Measurements from ENCODE around the gene PITX1. TPM values are rescaled to one million over a fixed set of nuclear protein-coding genes. Genes with fewer than 3 reads are reported as not detected.

The PITX1 gene
- total and polyA plus RNA-seq, 2 of the 13 experiments (the other 11 are each of a cell fraction or from before 2014, with no cell fraction given): 11.7 to 20.2 TPM

- TF ChIP-seq PITX1 (CRISPR knock-in tag; IDR thresholded peaks at IDR 0.05) (no peak), GLMP (CRISPR knock-in tag; IDR thresholded peaks at IDR 0.05; ENCODE audit: borderline replicate concordance) (no peak), RERE (CRISPR knock-in tag; IDR thresholded peaks at IDR 0.05; ENCODE audit: low read depth) (no peak), MED8 (CRISPR knock-in tag; IDR thresholded peaks at IDR 0.05; ENCODE audit: insufficient replicate concordance) (no peak), HNRNPK (IDR thresholded peaks at IDR 0.05; ENCODE audit: low read depth, low read length, poor library complexity, severe bottlenecking) (no peak), JDP2 (CRISPR knock-in tag; IDR thresholded peaks at IDR 0.05; ENCODE audit: borderline replicate concordance) (no peak), ZNF317 (CRISPR knock-in tag; IDR thresholded peaks at IDR 0.05) (no peak)
These were observed 30.2 kb upstream of the PITX1 start (continued) for GRCh38 chr5:135064235-135064570.
